Urothelium cell line (cell line): Measurements from ENCODE around the gene WNT9A.
A peak's percentile ranks its signal among the peaks of the same experiment; 100 is the strongest.

Experiments
- DNase-seq: peaks from one replicate; pipeline ENCODE4 v3.0.0; 2011; ENCODE audit warnings: low spot score, mixed read lengths
- FAIRE-seq: peaks from 2 replicates; lab custom pipeline; 2011; peaks lifted over from hg19 to GRCh38; lab: Jason Lieb, UNC

Gene WNT9A

GRCh38 chr1:227942021-227942715, 5.6 kb downstream of the WNT9A start:
- DNase-seq (no peak), FAIRE-seq (no peak)

GRCh38 chr1:227941509-227942020, 6.2 kb downstream of the WNT9A start:
- DNase-seq (no peak), FAIRE-seq (no peak)

GRCh38 chr1:227940791-227941241, 6.9 kb downstream of the WNT9A start:
- DNase-seq (no peak), FAIRE-seq (no peak)

GRCh38 chr1:227939791-227940771, 7.7 kb downstream of the WNT9A start:
- no peak for FAIRE-seq
- no peak for DNase-seq

- DNase-seq: no peak
- no peak for FAIRE-seq
These were observed 8.6 kb downstream of the WNT9A start for GRCh38 chr1:227938911-227939790.

- peak; percentile 87 for FAIRE-seq
- DNase-seq: no peak
These were observed 9.5 kb downstream of the WNT9A start for GRCh38 chr1:227938276-227938675.

GRCh38 chr1:227937838-227938145, 9.9 kb downstream of the WNT9A start:
- no peak for DNase-seq
- FAIRE-seq: no peak

- FAIRE-seq (no peak), DNase-seq (no peak)
These were observed 10.5 kb downstream of the WNT9A start for GRCh38 chr1:227937031-227937837.

- DNase-seq (no peak), FAIRE-seq (no peak)
These were observed 11.9 kb downstream of the WNT9A start for GRCh38 chr1:227935826-227936225.

GRCh38 chr1:227934476-227935313, 13.0 kb downstream of the WNT9A start:
- FAIRE-seq (peak; percentile 69), DNase-seq (peak; percentile 87)

- FAIRE-seq: no peak
These were observed 17.8 kb downstream of the WNT9A start for GRCh38 chr1:227929751-227930472.

GRCh38 chr1:227928811-227929375, 18.8 kb downstream of the WNT9A start:
- FAIRE-seq (no peak), DNase-seq (no peak)

More at GRCh38 chr1:227929751-227930472, 17.8 kb downstream of the WNT9A start:
- DNase-seq: no peak

GRCh38 chr1:227927971-227928741, 19.6 kb downstream of the WNT9A start:
- FAIRE-seq: no peak

GRCh38 chr1:227926896-227927885, 20.5 kb downstream of the WNT9A start:
- FAIRE-seq: no peak
- DNase-seq: no peak

More at GRCh38 chr1:227927971-227928741, 19.6 kb downstream of the WNT9A start:
- no peak for DNase-seq

- FAIRE-seq (no peak), DNase-seq (no peak)
These were observed 21.4 kb downstream of the WNT9A start for GRCh38 chr1:227926216-227926791.
